Activated T-cell treated with anti-CD3 and anti-CD28 coated beads for 1 hour (primary cell): Measurements from ENCODE around the gene GBA2.
A peak's percentile ranks its signal among the peaks of the same experiment; 100 is the strongest.

ENCODE experiments used
- DNase-seq: peaks from one replicate; pipeline ENCODE4 v3.0.0-alpha.2; 2020; ENCODE audit warnings: low read depth

Gene GBA2

DNA sequence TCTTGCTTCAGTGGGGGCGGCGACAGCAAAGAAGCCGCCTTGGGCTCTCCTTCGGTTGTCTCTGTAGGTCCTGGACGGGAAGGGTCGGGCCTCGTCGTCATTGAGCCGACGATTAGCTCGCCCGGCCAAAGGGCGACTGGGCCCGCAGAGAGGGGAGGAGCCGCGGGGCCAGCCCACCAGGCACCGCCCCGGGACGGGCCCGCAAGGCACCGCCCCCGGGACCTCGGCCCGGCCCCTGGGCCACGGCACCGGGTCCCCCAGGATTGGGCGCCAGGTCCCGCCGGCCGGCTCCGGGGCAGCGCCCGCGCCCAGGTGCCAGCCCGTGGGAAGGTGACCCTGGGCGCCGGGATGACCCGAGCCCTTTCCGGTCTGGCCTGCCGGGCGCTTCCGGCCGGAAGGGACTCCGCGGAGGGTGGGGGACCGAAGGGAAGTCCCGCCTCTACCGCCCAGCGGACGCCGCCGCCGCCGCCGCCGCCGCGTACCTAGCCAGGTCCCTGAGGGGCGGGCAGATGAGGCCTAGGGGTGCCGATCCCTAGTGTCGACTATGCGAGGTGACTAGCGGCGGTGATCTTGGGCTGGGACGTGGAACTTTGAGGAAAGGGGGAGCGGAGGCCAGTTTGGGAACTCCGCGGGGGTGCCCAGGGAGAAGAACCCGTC lies at the start of gene GBA2, which contains the start of gene RGP1:
Gene GBA2, minus strand, starts transcription at position 371 of the 657 bp plus-strand sequence. CDS start 524 bp downstream, outside the sequence.
Gene RGP1, plus strand, starts transcription at position 430 of the 657 bp plus-strand sequence. CDS start 469 bp downstream, outside the sequence.
- peak; percentile 38 for DNase-seq

DNA sequence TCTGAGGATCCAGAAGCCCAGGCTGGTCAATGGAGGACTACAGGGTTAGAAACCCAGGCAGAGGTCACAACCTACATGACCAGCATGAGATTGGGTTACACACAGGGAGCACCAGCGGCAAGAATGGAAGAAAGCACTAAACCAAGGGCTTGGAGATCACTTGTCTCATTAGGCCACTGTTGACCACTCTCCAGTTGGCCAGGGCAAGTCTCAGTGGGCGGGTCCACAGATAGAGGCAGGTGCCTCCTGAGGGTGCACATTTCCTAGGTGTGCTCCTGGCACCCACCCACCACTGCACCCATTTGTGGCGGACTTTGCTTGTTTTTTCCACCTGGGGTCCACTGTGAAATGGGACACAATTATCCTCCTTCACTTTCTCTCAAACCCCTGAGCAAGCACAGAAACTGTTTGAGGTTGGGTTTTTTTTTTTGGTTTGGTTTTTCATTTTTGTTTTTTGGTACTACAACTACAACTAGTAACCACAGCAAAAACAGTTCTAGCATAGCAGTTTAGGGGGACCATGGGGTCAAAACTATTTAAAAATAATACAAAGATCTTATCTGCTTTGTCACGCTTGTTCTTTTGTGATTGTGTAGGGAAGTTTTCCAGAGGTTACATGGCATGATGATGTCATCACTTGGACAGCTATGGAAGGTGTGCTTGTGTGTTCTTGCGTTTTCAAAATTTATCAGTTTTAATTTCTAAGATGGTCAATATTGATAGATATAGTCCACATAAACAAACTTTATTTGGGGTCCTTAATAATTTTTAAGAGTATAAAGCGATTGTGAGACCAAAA lies 48.5 kb upstream of the GBA2 start:
- DNase-seq, result no peak

DNA sequence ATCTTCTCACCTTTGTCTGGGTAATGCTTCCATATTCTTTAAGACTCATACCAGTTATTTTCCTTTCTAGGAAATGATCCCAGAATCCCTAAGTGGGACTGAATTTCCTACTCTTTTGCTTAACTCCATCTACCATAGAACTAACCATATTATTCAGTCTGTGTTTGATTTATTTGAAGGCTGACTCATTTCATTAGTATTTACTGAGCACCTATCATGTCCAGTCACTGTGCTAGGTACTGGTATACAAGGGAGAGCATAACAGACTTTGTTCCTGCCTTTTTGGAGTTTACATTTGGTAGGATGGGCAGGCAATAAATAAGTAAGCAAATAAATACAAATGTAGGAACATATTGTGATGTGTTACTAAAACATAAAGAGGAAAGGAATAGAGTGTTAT lies 46.7 kb upstream of the GBA2 start:
- no peak for DNase-seq

- no peak for DNase-seq
Measured at GRCh38 chr9:35793461-35793860, 44.4 kb upstream of the GBA2 start.

GRCh38 chr9:35792826-35793225 lies 43.8 kb upstream of the GBA2 start:
- DNase-seq, result no peak

GRCh38 chr9:35792024-35792813 lies 43.2 kb upstream of the GBA2 start:
- DNase-seq, result no peak

DNA sequence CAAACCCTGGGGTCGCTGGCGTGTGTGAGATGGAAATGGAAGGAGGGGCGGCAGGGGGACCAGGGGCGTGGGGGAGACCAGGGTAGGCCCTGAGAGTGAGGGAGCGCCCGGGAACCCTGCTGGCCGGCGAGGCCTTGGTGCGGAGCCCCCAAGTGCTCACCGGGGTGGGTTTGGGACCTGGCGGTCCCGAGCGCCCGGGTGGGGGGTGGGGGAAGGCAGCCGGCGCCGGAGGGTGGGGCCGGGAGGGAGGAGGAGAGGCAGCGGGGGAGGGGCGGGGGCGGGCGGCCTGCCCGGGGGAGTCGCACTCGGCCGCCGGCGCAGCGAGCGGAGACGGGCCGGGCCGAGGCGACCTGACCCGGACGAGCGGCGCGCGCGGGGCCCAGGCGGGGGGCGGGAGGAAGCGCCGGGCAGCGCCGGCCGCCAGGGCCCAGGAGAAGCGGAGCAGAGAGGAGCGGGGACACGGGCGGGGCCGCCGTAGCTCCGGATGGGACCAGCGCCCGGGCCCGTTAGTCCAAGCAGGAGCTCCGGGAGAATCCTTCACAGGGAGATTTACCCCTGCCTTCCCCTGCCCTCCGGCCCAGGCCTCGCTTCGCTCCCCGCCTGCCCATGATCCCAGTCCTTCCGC lies 42.4 kb upstream of the GBA2 start, which contains the start of gene NPR2:
Gene NPR2, plus strand, starts transcription at position 295 of the 625 bp plus-strand sequence. CDS start 818 bp downstream, outside the sequence.
- DNase-seq, result no peak

- DNase-seq, result peak; percentile 52
Measured at GRCh38 chr9:35790385-35791296, 41.6 kb upstream of the GBA2 start.

- no peak for DNase-seq
Measured at GRCh38 chr9:35790025-35790384, 41.0 kb upstream of the GBA2 start.

DNA sequence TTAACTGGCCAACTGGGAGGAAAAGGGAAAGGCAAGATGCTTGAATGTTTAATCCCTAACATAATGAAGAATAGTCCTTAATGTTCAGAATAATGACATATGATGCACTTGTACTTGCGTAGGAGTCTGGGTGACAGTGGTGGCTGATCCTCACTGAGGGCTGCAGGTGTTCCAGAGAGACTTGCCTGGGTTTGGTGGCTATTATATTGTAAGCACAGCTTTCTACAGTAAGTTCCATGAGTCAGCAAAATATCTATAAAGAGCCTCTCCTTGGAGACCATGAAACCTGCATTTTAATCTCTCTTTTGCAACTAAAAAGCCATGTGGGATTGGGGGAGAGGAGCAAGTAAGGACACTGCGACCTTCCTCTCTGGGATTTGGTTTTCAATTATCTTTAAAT lies 40.5 kb upstream of the GBA2 start:
- no peak for DNase-seq

- DNase-seq, result no peak
Measured at GRCh38 chr9:35783418-35783817, 34.4 kb upstream of the GBA2 start.

DNA sequence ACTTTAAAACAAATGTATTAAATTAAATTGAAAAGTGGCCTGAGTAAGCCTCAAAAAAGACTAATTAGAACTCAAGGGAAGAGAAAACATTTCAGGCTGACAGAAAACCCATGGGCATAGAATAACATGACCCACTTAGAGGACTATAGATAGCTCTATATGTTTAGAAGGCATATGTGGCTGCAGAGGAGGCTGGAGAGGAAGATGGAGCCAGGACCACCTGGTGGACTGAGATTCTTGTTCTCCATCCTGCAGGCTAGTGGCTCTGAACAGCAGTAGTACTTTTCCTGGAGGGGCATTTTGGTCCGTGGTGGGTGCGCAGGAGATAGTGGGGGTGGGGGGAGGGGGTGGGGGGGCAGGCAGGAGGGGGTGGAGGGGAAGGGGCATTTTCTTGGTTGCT lies 32.0 kb upstream of the GBA2 start:
- DNase-seq, result no peak

DNA sequence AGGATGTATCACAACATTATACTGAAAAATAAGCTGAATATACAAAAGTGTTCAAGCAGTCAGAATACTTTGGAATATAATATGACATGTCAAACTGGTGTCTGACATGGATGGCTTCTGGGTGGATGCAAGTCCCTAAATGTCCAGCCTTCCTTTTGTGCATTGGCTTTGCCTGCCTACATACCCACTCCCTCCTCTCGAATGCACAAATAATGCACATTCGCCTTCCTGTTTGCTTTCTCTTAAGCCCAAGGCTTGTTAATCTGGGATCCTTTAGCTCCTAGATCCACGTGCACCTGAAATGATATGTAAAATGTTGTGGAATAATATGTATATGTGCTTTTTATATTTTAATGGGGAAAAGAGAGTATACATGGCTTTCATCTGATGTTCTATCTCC lies 29.5 kb upstream of the GBA2 start:
- no peak for DNase-seq

- DNase-seq, result no peak
Measured at GRCh38 chr9:35776018-35776417, 27.0 kb upstream of the GBA2 start.

GRCh38 chr9:35774907-35775635 lies 26.0 kb upstream of the GBA2 start:
- no peak for DNase-seq

GRCh38 chr9:35771943-35772342 lies 22.9 kb upstream of the GBA2 start:
- DNase-seq, result no peak

DNA sequence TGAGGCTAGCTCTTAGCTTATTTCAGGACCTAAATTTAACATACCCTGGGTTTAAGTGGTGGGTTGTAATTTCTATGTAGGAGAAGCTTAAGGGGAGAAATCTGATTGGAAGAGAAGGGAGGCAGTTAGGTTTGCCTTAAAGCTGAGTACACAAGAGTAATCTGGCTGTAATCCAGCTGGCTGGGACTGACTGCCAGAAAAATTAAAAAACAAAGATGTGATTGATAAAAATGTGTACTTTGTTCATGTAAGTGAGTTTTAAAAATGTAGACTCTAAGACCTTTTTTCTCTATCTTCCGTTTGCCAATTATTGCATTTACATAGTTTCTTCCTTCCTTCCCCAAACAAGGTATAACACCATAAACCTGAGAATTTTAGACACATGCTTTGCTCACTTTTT lies 22.5 kb upstream of the GBA2 start:
- no peak for DNase-seq

DNA sequence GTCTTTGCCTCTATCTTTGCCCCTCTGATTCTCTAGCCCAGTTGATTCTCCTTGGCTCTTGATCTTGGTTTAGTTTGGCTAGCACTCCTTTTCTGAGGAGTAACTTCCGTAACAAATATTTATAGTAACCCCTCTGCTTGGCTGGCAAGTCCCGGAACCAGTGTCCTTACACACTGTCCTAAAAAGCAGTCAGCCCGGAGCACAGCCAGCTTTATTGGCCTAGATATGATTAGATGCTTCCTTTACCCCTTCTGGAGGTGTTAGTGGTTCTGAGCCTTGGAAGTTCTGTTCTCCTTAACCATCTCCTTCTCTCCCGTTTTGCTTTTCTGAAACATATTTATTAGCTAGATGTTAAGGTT lies 22.0 kb upstream of the GBA2 start:
- no peak for DNase-seq

DNA sequence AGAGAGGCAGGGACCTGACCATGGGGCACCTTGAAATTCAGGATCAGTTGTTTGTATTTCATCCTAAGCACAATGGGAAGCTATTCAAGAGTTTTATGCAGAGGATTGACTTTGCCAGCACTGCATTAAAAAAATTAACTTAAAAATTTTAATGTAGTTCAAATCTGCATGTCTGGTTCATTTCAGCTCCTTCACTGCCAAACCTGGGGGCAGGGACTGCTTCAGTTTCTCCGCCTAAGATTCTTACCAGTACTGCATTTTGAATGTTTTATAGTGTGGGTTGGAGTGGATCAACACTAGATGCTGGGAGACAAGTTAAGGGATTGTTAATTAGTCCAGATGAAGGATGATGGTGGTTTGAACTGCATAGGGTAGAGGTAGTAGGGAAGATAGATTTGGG lies 20.7 kb upstream of the GBA2 start:
- no peak for DNase-seq

DNA sequence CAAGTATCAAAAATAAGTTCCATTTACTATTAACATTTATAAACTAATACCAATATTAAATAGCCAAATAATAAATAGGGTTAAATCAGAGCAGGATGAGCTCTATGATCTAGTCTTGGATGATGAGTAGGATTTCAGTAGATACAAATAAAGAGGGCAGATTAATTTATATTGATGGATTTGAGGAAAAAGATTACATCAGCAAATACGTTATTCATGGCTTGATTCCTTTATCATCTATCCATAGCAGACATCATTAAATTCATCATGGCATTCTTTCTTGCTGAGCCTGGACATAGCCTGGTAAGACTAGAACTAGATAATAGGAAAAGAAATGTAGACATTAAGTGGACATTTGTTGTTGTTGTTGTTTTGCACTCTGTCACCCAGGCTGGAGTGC lies 18.4 kb upstream of the GBA2 start:
- no peak for DNase-seq

DNA sequence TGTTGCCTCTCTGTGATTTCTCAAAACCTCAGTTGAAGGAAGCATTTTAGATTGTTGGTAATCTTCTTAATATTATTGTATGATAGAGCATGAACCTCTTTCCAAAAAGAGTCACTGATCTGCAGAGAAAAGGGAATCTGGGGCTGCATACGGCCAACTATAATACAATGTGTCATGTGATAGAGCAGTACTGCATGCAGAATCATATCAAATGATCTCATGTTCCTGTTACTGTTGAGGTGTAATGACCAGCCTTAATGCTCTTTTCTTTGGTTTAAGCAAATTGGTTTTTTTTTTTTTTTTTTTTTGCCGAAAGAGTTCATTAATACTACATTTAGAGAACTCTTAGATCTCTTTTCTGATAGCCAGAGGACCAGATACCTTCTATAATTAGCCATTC lies 18.0 kb upstream of the GBA2 start:
- no peak for DNase-seq
